IPS-11a (cell line): ENCODE measurements around the gene ITPR3.
"Not testable (repeated sequence)": the region's sequence is repeated elsewhere in the genome, so short reads cannot be mapped to it uniquely, and the experiment has no call there.

ENCODE experiments used
- H3K4me3 ChIP-seq: one replicate; pipeline ENCODE4 v1.5.1; 2013; ENCODE audit warnings: low read depth, low read length, control low read depth

Gene ITPR3

DNA sequence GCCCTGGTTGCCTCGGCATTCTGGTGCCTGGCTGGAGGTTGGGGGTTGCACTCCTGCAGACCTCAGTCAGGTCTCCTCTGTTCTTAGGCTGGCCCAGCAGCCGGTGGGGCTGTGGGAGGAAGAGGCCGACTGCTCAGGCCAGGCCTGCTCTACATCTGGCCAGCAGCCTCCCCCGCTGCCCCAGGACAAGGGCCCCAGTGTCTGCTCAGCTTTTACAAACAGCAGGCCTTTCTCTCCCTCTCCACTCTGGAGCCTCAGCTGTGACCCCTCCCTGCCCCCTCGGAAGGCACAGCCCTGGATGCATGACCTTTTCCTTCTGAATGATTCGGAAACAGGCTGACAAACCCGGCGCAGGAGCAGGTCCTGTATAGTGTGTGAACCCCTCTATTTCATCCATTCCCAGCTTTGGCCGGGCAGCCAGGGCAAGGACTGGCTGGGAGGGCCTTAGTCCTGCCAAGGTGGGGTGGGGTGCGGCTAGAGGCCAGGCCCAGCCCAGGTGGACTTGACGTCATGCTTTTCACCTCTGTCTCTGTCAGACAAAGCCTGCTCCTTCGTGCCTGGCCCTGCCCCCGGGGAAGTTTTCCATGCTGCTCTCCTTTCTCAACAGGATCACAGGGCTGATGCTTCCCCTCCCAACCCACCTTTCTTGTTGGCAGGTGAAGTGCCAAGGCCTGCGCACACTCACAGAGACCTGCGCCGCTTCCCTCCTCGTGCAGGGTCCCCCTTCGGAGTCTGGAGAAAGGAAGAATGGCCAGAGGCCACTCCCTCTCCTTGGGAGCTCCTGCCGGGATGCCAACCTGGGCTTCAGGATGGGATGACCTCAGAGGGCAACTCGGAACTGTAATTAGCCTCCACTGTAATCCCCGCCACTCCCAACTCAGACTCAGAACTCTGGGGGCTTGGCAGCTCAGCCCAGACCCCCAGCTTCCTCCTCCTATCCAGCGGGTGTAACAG lies 10.1 kb upstream of the ITPR3 start:
- H3K4me3 ChIP-seq = no peak overlapping the region

DNA sequence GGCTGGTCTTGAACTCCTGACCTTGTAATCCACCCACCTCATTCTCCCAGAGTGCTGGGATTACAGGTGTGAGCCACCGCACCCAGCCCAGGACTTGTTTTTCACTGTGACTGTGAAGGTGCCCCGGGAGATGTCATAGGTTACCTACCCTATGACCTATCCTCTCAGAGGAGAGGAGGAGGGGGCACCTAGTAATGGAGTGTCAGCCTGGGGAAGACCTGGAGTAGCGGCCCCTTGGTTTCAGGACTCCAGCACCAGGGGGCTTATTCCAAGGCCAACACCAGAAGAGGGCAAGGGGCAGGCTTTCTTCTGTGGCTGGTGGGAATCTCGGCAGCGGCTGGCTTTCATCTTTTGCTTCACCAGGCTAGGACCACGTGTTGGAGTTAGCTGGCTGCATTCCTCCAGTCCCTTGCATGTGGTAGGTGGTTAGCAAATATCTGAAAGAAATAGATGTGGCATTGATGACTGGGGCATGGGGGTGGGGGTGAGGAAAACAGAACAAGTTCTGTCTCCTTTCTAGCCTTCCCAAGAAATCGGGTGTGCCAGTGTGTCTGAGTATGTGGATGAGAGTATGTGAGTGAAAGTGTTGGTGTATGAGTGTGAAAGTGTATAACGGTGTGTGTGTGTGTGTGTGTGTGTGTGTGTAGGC lies 7.9 kb upstream of the ITPR3 start:
- no peak overlapping the region for H3K4me3 ChIP-seq

GRCh38 chr6:33613795-33614168 lies 7.3 kb upstream of the ITPR3 start:
- no peak overlapping the region for H3K4me3 ChIP-seq

GRCh38 chr6:33616113-33616512 lies 5.0 kb upstream of the ITPR3 start:
- no peak overlapping the region for H3K4me3 ChIP-seq

GRCh38 chr6:33616913-33617312 lies 4.2 kb upstream of the ITPR3 start:
- no peak overlapping the region for H3K4me3 ChIP-seq

DNA sequence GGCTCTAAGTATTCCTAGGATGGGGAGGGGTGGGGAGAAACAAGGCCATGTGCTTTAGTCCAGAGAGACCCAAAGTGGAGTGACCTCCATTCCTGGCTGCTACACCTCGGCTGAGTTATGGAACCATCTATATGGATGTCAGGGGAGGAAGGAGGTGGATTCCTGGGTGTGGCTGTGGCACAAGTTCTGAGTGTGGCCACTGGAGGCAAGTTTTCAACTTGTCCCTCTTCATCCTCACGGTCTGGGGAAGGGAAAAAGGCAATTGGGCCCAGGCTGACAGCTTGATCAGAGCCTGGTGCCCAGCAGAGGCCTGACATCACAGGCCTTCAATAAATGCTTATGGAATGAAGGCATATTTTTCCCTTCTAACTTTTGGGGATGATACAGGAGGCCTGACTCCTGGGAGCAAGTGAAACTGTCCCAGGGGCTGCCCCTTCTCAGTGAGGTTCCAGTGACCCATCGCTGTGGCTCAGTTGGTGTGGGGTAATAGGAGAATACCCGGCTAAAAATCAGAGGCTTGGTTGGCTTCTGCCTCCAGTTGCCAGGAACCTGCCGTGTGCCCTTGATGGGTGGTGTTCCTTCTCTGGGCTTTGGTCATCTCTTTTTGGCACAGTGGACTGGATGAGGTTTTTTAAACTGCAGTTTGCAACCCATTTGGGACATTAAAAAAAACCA lies 1.8 kb upstream of the ITPR3 start:
- H3K4me3 ChIP-seq = no peak overlapping the region

DNA sequence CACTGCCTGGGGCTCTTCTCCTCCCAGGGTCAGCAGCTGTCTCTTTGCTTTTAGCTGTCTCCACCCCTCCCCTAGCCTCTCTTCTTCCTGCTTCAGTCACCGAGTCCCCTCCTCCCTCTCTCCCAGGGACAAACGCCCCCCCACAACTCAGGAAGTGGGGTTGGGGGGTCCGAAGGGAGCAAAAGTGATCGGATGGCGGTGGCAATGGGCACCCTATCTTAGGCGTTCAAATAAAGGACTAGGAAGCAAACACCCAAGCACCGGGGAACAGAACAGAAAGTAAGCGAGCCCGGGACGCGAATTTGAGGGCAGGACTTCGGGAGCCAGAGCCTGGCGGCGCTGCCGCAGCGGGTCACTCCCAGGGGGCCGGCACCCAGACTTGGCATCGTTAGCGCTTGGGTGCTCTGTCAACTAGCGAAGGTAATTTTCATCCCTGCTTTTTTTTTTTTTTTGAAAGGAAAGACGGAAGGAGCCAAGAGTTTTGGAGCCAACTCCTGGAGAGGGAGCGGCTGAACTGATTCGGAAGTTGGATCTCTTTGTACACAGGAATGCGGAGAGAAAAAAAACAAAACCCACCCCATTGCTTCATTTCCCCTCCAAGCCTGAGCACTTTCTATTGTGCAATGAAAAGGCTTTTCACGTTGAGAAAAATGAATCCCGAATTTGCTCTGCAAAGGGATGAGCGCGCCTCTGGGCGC lies 815 bp upstream of the ITPR3 start:
- H3K4me3 ChIP-seq = peak overlapping the region; percentile 46

GRCh38 chr6:33621711-33622388 lies 728 bp downstream of the ITPR3 start:
- H3K4me3 ChIP-seq = peak overlapping the region; percentile 62

DNA sequence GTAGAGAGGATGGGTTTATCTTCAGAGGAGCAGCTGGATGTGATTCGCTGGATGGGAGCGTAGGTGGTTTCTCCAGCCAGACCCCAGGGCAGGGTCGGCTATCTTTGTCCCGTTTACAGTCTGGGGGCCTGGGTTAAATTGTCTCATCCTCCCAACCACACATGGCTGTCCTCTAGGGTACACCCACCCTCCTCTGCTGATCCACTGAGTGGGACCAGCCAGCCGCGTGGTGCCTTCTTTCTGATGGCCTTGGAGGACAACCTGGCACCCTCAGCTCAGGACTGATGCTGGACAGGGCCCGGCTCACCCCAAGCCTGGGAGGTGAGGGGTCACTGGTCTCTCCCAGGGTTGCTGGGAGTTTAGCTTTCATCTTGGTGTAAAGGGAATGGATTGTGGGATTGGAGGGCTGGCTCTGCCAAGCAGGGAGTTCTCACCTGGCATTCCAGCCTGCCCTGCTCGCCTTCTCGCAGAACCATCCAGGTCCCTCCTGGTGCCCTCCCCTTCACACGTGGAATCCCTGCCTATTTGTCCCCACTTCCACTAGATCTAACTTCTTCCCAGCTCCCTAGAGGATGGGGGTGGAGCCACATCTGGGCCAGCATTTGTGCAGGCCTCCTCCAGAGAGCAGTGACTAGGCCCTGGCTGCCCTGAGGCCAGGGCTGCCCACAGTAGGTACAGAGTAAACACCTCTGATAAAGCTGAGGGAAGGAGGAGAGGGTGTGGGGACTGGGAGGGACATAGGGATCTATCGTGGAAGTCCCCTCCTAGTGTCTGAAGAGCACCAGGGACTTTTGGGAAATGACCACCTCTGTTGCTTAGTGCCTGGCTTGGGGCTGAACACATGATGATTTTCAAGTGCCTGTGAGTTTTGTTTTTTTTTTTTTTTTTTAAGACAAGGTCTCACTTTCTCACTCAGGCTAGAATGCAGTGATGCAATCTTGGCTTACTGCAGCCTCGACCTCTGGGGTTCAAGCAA lies 1.6 kb downstream of the ITPR3 start:
- peak overlapping the region; percentile 10 for H3K4me3 ChIP-seq

DNA sequence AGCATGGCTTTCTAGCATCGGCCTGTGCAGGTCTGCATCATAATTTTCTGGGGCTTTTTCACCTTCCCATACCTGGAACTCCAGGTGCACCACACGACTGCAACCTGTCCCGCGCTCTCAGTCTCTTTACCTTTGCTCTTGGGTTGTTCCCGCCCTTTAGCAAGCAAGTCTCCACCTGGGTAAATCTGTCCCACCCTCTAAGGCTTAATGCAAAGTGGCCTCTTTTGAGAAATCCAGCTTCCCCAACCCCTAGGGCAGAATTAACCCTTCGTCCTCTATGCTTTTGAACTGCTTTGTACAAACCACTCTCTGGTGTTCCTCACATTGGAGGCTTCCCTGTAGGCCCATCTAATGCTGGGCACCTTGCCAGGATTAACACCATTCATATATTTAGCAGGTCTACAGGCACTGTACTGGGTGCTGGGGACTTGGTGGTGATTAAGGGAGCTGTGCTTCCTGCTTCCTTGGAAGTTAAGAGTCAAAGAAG lies 2.8 kb downstream of the ITPR3 start:
- H3K4me3 ChIP-seq = no peak overlapping the region

DNA sequence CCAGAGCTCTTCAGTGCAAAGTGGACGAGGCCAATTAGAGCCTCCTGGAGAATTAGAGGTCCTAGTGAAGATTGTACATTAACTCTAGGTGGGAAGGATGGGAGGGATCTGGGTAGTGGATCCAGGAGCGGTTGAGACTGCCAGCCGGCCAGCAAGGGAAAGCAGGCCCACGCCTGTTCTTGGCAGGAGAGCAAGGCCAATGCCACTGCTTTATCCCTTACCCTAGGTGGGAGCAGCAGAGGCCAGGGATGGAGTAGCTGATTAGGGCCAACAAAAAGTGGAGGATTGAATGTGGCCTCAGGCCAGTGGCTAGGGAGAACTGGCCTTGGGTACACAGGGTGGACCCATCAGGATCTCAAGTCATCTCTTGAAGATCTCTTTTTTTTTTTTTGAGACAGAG lies 3.7 kb downstream of the ITPR3 start:
- H3K4me3 ChIP-seq = no peak overlapping the region

- no peak overlapping the region for H3K4me3 ChIP-seq
Measured at GRCh38 chr6:33627876-33628275, 6.8 kb downstream of the ITPR3 start.

GRCh38 chr6:33628401-33628964 lies 7.4 kb downstream of the ITPR3 start:
- H3K4me3 ChIP-seq = no peak overlapping the region

DNA sequence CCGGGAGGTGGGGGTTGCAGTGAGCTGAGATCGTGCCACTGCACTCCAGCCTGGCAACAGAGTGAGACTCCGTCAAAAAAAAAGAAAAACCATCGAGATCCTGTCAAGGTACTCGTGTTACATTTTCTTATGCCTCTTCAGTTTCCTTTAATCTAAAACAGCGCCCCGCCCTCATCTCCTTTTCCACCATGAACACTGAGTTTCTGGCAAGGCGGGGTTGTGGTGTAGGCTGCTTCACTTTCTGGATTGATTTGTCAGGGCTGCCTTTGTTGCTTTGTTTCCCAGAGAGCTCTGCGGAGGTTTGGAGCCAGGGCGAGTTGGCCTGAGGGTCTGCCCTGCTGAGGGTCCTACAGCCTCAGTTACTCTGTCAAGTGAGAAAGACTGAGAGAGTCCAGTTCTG lies 8.9 kb downstream of the ITPR3 start:
- H3K4me3 ChIP-seq = no peak overlapping the region

- not testable (repeated sequence) for H3K4me3 ChIP-seq
Measured at GRCh38 chr6:33631521-33631920, 10.4 kb downstream of the ITPR3 start.

DNA sequence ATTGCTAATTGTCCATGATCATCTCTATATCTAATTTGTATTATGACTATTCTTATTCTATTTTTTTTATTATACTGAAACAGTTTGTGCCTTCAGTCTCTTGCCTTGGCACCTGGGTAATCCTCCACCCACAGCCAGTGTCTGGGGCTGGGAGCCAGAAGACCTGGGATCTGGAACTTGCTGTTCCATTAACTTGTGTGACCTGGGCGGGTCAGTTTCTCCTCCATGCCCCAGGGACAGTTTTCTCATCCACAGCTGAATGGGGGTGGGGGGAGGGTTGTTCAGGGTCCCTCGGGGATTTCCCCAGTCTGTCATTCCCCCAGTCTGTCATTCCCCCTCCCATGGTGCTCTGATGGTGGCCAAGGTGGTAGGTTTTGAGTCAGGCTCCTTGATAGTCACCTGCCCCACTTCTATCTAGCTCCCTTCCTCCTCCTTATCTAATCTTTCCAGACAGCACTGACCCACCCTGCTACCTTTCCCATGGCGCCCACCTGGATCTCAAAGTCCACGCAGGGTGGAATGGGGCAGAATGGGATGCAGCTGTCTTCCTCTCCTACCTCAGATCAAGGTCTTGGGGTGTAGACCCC lies 10.9 kb downstream of the ITPR3 start:
- H3K4me3 ChIP-seq = no peak overlapping the region

DNA sequence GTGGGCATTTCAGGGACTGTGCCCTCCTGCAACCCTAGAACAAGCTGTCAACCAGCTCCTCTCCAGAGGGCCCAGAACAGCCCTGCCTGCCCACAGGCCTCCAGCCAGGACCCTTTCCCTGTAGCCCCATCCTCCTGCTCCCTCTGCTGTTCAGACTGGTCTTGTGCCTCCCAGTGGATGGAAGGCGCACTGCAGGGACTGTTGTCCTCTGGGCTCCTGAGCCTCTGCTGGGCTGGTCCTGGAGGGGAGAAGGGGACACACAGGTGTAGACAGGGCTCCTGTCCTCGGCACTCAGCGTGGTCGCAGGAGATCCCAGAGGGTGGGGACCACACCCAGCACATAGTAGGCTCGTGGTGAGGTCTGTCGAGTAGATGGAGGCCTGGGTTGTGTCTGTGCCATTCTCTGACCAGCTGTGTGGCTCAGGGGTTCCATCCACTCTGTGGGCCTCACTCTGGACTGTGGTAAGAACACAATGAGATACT lies 11.5 kb downstream of the ITPR3 start:
- no peak overlapping the region for H3K4me3 ChIP-seq

GRCh38 chr6:33633084-33633461 lies 12.0 kb downstream of the ITPR3 start:
- H3K4me3 ChIP-seq = peak overlapping the region; percentile 50
